Common myeloid progenitor, CD34-positive (primary cell): Measurements from ENCODE around the gene HDLBP.

Experiments used
- CTCF ChIA-PET: fragments of 350-600 bp; sonication (Branson Sonifier 250); formaldehyde crosslinking; loops from one replicate; lab custom pipeline; 2021; ENCODE audit warnings: antibody characterized with exemption; lab: Charles Lee
- POLR2A ChIA-PET: fragments of 350-600 bp; sonication (Branson Sonifier 250); formaldehyde crosslinking; loops from one replicate; lab custom pipeline; 2021; ENCODE audit warnings: antibody characterized with exemption; lab: Charles Lee
- DNase-seq, 3 donors: peaks; one replicate each; pipeline versions ENCODE4 v3.0.0 to v3.0.0-alpha.2; 2013
- H3K27ac ChIP-seq, 2 experiments: 1 replicate in 1 of 2; 2 replicates in 1 of 2; pipeline ENCODE4 v1.7.0; 2013; ENCODE audit warnings: inconsistent platforms in 2 of 2, low read length in 2 of 2, mild to moderate bottlenecking in 2 of 2, low read depth in 1 of 2, moderate library complexity in 1 of 2; ENCODE audit not compliant: severe bottlenecking in 2 of 2, insufficient read depth in 1 of 2, poor library complexity in 1 of 2
- H3K27me3 ChIP-seq, 5 experiments: replicated peaks in 2 of 5; 1 replicate in 3 of 5; 2 replicates in 2 of 5; pipeline versions ENCODE4 v1.6.1 to v1.7.0; 2013; ENCODE audit warnings: low read length in 4 of 5, mild to moderate bottlenecking in 2 of 5, moderate library complexity in 2 of 5, inconsistent platforms in 1 of 5; ENCODE audit not compliant: insufficient read depth in 5 of 5, control insufficient read depth in 4 of 5
- H3K36me3 ChIP-seq, 4 experiments: 1 replicate in 2 of 4; 2 replicates in 2 of 4; pipeline versions ENCODE4 v1.6.1 to v1.7.0; 2013; ENCODE audit warnings: low read length in 3 of 4, control low read depth in 1 of 4, mild to moderate bottlenecking in 1 of 4; ENCODE audit not compliant: control insufficient read depth in 4 of 4, insufficient read depth in 4 of 4
- H3K4me1 ChIP-seq, 4 experiments: 1 replicate in 3 of 4; 2 replicates in 1 of 4; pipeline versions ENCODE4 v1.6.1 to v1.7.1; 2013; ENCODE audit warnings: low read length in 3 of 4, mild to moderate bottlenecking in 3 of 4, control low read depth in 1 of 4, inconsistent platforms in 1 of 4, moderate library complexity in 1 of 4; ENCODE audit not compliant: control insufficient read depth in 4 of 4, insufficient read depth in 4 of 4; ENCODE audit errors: control extremely low read depth in 1 of 4
- H3K4me3 ChIP-seq, 7 experiments: 1 replicate in 4 of 7; 2 replicates in 3 of 7; pipeline versions ENCODE4 v1.5.1 to v1.7.0; 2013; ENCODE audit warnings: mild to moderate bottlenecking in 7 of 7, low read length in 6 of 7, moderate library complexity in 6 of 7, inconsistent platforms in 2 of 7, low read depth in 2 of 7, control low read depth in 1 of 7; ENCODE audit not compliant: insufficient read depth in 4 of 7, control insufficient read depth in 1 of 7; ENCODE audit errors: extremely low read depth in 1 of 7
- H3K9me3 ChIP-seq, 5 experiments: 1 replicate in 4 of 5; 2 replicates in 1 of 5; pipeline versions ENCODE4 v1.6.1 to v1.7.1; 2013; ENCODE audit warnings: low read length in 4 of 5, mild to moderate bottlenecking in 2 of 5, inconsistent platforms in 1 of 5, low read depth in 1 of 5, moderate library complexity in 1 of 5; ENCODE audit not compliant: control insufficient read depth in 4 of 5, insufficient read depth in 2 of 5; ENCODE audit errors: control extremely low read depth in 1 of 5
- WGBS: methylation state at CpG from one replicate; pipeline ENCODE4 v1.1.5; 2013; ENCODE audit not compliant: insufficient coverage; 5-methylcytosine and 5-hydroxymethylcytosine counted together

The HDLBP gene

DNA sequence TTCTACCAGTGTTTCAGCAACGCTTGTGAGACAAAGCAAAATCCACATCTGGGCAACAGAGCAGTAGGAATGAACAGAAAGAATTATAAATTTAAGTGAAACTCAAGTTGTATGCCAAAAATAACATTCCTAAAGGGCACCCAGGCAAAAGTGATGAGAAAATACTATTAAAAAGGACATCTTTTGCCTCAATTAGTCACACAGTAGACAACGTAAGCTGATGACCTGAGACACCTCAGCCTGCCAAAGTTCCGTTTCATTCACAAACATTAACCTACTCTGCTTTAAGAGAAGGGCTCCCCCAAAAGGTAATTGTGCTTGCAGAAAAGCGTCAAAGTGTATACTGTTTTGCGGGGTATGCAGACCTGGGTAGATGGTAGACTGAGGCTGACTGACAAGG is 7.2 kb downstream of the HDLBP start:
- CTCF ChIA-PET = interaction anchor here (1.2 kb wide), 1 partner anchor 19 kb away, joined by 3 read pairs; no protein-coding TSS in a partner anchor
- Histone ChIP-seq H3K4me3 (no peak overlapping the region), H3K36me3 (peaks cover 0 to 12% (median 0%) of the 10 kb centered on the region in 4 experiments), H3K27ac (no peak overlapping the region), H3K4me1 (peaks cover 7 to 40% (median 17%) of the 10 kb centered on the region in 4 experiments), H3K27me3 (no peaks in the 10 kb centered on the region), H3K9me3 (no peaks in the 10 kb centered on the region)
- POLR2A ChIA-PET = no interaction called here
- no peak for DNase-seq
- 97% methylated on average over 3 of the region's 5 CpGs for WGBS

DNA sequence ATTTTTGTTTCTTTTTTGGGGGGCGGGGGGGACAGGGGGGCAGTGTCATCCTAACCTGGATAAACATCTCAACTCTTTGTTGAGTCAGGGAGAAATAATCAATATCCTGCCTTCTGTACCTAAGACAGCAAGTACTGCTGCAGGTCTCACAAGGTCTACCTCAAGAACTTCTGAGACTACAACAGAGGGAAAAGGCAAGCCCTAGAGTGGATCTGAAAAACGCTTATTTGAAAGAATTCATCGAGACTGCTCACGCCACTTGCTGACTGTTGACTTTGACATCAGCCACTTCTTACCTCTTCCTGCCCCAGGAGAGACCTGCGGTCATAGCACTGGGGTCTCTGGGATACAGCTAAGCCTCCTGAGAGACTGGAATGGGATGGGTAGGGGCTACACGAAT is 8.4 kb downstream of the HDLBP start:
- 100% methylated on average over 3 of the region's 6 CpGs for WGBS
- ChIA-PET CTCF (no interaction called here), POLR2A (no interaction called here)
- Histone ChIP-seq H3K27me3 (no peaks in the 10 kb centered on the region), H3K4me1 (peaks cover 7 to 34% (median 17%) of the 10 kb centered on the region in 4 experiments), H3K36me3 (peaks cover 0 to 7% (median 0%) of the 10 kb centered on the region in 4 experiments), H3K27ac (no peak overlapping the region), H3K4me3 (no peak overlapping the region), H3K9me3 (no peaks in the 10 kb centered on the region)
- DNase-seq = no peak

DNA sequence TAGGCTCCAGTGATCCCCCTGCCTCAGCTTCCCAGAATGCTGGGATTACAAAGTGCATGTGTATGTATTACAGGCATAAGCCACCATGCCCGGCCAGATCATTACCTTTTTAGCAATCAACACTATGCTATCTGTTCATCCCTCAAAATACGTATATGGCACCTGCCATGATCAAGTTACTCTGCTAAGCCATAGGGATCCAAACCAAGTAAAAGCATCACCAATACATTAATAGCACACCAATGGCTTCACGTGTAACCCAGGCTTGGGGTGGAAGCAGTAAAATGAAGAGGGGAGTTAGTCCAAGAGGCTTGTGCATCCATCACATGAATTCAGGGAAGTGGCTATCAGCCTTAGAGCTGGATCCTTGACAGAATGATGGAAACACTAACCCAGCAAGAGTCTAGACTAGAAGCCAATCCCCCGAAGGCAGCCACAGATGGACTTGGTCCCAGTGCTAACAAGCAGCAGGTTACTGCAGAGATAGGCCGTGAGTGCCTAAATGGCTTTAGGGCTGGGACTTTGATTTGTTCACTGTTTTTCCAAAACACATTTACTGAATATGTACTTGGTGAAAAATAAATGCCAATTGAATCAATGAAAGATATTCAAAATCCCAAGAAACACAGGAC is 11.3 kb downstream of the HDLBP start:
- Histone ChIP-seq H3K4me1 (peaks cover 0 to 10% (median 5%) of the 10 kb centered on the region in 4 experiments), H3K36me3 (peaks cover 0 to 7% (median 0%) of the 10 kb centered on the region in 4 experiments), H3K27ac (no peak overlapping the region), H3K9me3 (no peaks in the 10 kb centered on the region), H3K4me3 (no peak overlapping the region), H3K27me3 (no peaks in the 10 kb centered on the region)
- no peak for DNase-seq
- WGBS = 83% methylated on average over 2 of the region's 5 CpGs
- CTCF ChIA-PET = interaction anchor here (0.9 to 3.1 kb wide), 5 partner anchors 10 to 29 kb away, joined by 3 to 18 read pairs (median 5); partner anchors contain the start of gene HDLBP
- POLR2A ChIA-PET = no interaction called here

DNA sequence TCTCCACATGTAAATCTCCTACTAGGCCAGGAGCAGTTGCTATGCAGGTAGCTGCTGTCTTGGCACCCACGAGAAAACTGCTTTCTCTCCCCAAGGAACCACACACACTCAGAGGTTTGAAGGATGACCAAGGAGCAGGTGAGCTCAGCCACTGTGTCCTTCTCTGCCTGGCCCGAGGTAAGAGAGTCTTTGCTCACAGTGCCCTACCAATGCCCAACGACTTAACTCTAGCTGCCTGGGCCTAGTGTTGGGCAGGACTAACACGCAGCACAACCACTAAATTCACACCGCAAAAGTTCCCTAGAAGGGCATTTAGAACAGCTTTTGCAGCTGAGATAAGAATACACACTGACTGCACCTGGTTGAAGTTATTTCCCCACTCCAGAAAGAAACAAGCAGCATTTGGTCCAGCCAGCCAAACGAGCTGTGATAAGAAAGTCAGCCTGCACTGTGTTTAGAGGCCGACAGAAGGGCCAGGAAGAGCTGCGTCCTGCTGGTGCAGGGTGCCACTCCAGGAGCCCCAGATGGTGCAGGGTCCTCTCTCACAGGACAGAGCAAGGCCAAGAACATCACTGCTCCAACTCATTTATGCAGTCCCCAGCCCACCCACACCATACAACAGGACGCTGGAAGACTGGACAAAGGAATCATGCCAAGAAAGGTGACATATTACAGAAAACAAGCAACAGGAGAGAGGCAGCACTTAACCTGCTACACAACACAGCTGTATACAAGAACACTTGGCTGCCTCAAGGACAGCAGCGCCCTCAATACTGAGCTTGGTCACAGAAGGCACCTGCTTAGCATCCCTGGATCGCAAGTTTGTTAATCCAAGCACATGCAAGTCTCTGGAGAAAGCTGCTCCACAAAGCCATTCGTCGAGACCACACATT is 12.5 kb downstream of the HDLBP start:
- Histone ChIP-seq H3K9me3 (no peaks in the 10 kb centered on the region), H3K36me3 (no peaks in the 10 kb centered on the region), H3K27ac (no peak overlapping the region), H3K4me3 (no peak overlapping the region), H3K4me1 (peaks cover 0 to 17% (median 8%) of the 10 kb centered on the region in 4 experiments), H3K27me3 (no peaks in the 10 kb centered on the region)
- DNase-seq = peak in 2 of 3 donors; percentile 37 to 66
- CTCF ChIA-PET = interaction anchor here (0.7 to 3.1 kb wide), 10 partner anchors 11 to 49 kb away, joined by 3 to 18 read pairs (median 4); partner anchors contain the start of gene HDLBP
- POLR2A ChIA-PET = interaction anchor here (0.9 kb wide), 1 partner anchor 9 kb away, joined by 3 read pairs; no protein-coding TSS in a partner anchor
- 85% methylated on average over 11 of the region's 13 CpGs for WGBS

DNA sequence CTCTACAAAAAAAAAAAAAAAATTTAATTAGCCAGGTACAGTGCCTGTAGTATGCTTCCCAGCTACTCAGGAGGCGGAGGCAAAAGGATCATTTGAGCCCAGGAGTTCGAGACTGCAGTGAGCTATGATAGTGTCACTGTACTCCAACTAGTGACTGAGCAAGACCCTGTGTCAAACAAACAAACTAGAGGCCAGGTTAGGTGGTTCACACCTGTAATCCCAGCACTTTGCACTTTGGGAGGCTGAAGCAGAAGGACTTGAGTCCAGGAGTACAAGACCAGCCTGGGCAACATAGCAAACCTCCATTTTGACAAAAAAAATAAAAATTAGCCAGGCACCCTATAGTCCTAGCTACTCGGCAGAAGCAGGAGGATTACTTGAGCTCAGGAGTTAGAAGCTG is 13.4 kb downstream of the HDLBP start:
- DNase-seq = no peak
- Histone ChIP-seq H3K27ac (no peak overlapping the region), H3K27me3 (no peaks in the 10 kb centered on the region), H3K36me3 (peaks cover 0 to 4% (median 1%) of the 10 kb centered on the region in 4 experiments), H3K4me1 (peaks cover 0 to 17% (median 8%) of the 10 kb centered on the region in 4 experiments), H3K4me3 (no peak overlapping the region), H3K9me3 (no peaks in the 10 kb centered on the region)
- ChIA-PET POLR2A (no interaction called here), CTCF (interaction anchor here (0.6 to 3.1 kb wide), 9 partner anchors 10 to 86 kb away, joined by 3 to 18 read pairs (median 5); partner anchors contain the start of gene HDLBP)
- 97% methylated on average over 3 of the region's 3 CpGs for WGBS

- peak in 1 of 3 donors; percentile 40 for DNase-seq
- Histone ChIP-seq H3K27me3 (no peaks in the 10 kb centered on the region), H3K27ac (no peak overlapping the region), H3K4me3 (no peak overlapping the region), H3K4me1 (peaks cover 0 to 17% (median 8%) of the 10 kb centered on the region in 4 experiments), H3K36me3 (peaks cover 0 to 9% (median 1%) of the 10 kb centered on the region in 4 experiments), H3K9me3 (no peaks in the 10 kb centered on the region)
- ChIA-PET POLR2A (no interaction called here), CTCF (interaction anchor here (1.2 kb wide), 1 partner anchor 42 kb away, joined by 4 read pairs; no protein-coding TSS in a partner anchor)
- 87% methylated on average over 4 of the region's 12 CpGs for WGBS
Observed at GRCh38 chr2:241300000-241300399, 15.5 kb downstream of the HDLBP start.
